ENCODE measurements around the gene MIA.
A peak's percentile ranks its signal among the peaks of the same experiment; 100 is the strongest.

Gene MIA

GRCh38 chr19:40801426-40802299 is 26.3 kb downstream of the MIA start:
- H3K27me3 ChIP-seq (replicated peaks; ENCODE audit: insufficient read depth, low read length) = no peaks in the 10 kb centered on the region
- H3K9me2 ChIP-seq (replicated peaks; ENCODE audit: insufficient read depth, low read length) = no peaks in the 10 kb centered on the region
- H3K4me2 ChIP-seq (ENCODE audit: low read depth, low read length) = no peak overlapping the region
- 0 out of 2 replicates have a peak, but pooled peaks cover 3% of the 10 kb centered on the region for H3F3A ChIP-seq (ENCODE audit: insufficient read depth, low read length)
- peaks cover 41% of the 10 kb centered on the region for H3K79me2 ChIP-seq (ENCODE audit: low read length)
- no peak overlapping the region for H3K9ac ChIP-seq (ENCODE audit: low read length)
- H2AFZ ChIP-seq (ENCODE audit: low read length) = no peak overlapping the region
- TF ChIP-seq EZH2phosphoT487 (IDR thresholded peaks at IDR 0.05; ENCODE audit: low read length) (no peak), EZH2 (optimal IDR thresholded peaks at IDR 0.05; ENCODE audit: low read depth, low read length) (no peak), CTCF (IDR thresholded peaks at IDR 0.05; ENCODE audit: low read length) (no peak)
- H3K36me3 ChIP-seq (replicated peaks; ENCODE audit: insufficient read depth, low read length) = no peaks in the 10 kb centered on the region
- peaks cover 25% of the 10 kb centered on the region for H3K4me1 ChIP-seq (ENCODE audit: low read length)
- DNase-seq = no peak
- H3K27ac ChIP-seq (ENCODE audit: low read length) = no peak overlapping the region
- H3K9me3 ChIP-seq (replicated peaks; ENCODE audit: insufficient read depth, low read length) = no peaks in the 10 kb centered on the region
- no peak overlapping the region for H3K4me3 ChIP-seq (ENCODE audit: low read length)
- H4K20me1 ChIP-seq (ENCODE audit: insufficient read depth, low read length) = no peaks in the 10 kb centered on the region; the same call in 1 of the 2 replicates

GRCh38 chr19:40802300-40803169 is 27.2 kb downstream of the MIA start:
- 0 out of 2 replicates have a peak, but pooled peaks cover 3% of the 10 kb centered on the region for H3F3A ChIP-seq (ENCODE audit: insufficient read depth, low read length)
- no peaks in the 10 kb centered on the region; the same call in 1 of the 2 replicates for H4K20me1 ChIP-seq (ENCODE audit: insufficient read depth, low read length)
- H3K9me3 ChIP-seq (replicated peaks; ENCODE audit: insufficient read depth, low read length) = no peaks in the 10 kb centered on the region
- no peaks in the 10 kb centered on the region for H3K27me3 ChIP-seq (replicated peaks; ENCODE audit: insufficient read depth, low read length)
- no peak overlapping the region for H3K4me3 ChIP-seq (ENCODE audit: low read length)
- no peak for DNase-seq
- H3K9ac ChIP-seq (ENCODE audit: low read length) = no peak overlapping the region
- no peak overlapping the region for H2AFZ ChIP-seq (ENCODE audit: low read length)
- TF ChIP-seq EZH2phosphoT487 (IDR thresholded peaks at IDR 0.05; ENCODE audit: low read length) (no peak), CTCF (IDR thresholded peaks at IDR 0.05; ENCODE audit: low read length) (no peak)
- H3K4me1 ChIP-seq (ENCODE audit: low read length) = peaks cover 25% of the 10 kb centered on the region
- H3K4me2 ChIP-seq (ENCODE audit: low read depth, low read length) = no peak overlapping the region
- H3K9me2 ChIP-seq (replicated peaks; ENCODE audit: insufficient read depth, low read length) = no peaks in the 10 kb centered on the region
- H3K27ac ChIP-seq (ENCODE audit: low read length) = no peak overlapping the region
- H3K36me3 ChIP-seq (replicated peaks; ENCODE audit: insufficient read depth, low read length) = no peaks in the 10 kb centered on the region
- peaks cover 41% of the 10 kb centered on the region for H3K79me2 ChIP-seq (ENCODE audit: low read length)

- H3F3A ChIP-seq (ENCODE audit: insufficient read depth, low read length) = 0 out of 2 replicates have a peak, but pooled peaks cover under 1% of the 10 kb centered on the region
- TF ChIP-seq EZH2 (optimal IDR thresholded peaks at IDR 0.05; ENCODE audit: low read depth, low read length) (no peak), EZH2phosphoT487 (IDR thresholded peaks at IDR 0.05; ENCODE audit: low read length) (no peak), CTCF (IDR thresholded peaks at IDR 0.05; ENCODE audit: low read length) (no peak)
- no peaks in the 10 kb centered on the region for H3K36me3 ChIP-seq (replicated peaks; ENCODE audit: insufficient read depth, low read length)
- no peaks in the 10 kb centered on the region for H3K27me3 ChIP-seq (replicated peaks; ENCODE audit: insufficient read depth, low read length)
- DNase-seq = no peak
- H2AFZ ChIP-seq (ENCODE audit: low read length) = no peak overlapping the region
- peaks cover 41% of the 10 kb centered on the region for H3K79me2 ChIP-seq (ENCODE audit: low read length)
- no peak overlapping the region for H3K9ac ChIP-seq (ENCODE audit: low read length)
- no peaks in the 10 kb centered on the region for H3K9me2 ChIP-seq (replicated peaks; ENCODE audit: insufficient read depth, low read length)
- peaks cover 25% of the 10 kb centered on the region for H3K4me1 ChIP-seq (ENCODE audit: low read length)
- H3K9me3 ChIP-seq (replicated peaks; ENCODE audit: insufficient read depth, low read length) = no peaks in the 10 kb centered on the region
- H3K27ac ChIP-seq (ENCODE audit: low read length) = no peak overlapping the region
- H3K4me3 ChIP-seq (ENCODE audit: low read length) = no peak overlapping the region
- H3K4me2 ChIP-seq (ENCODE audit: low read depth, low read length) = 0 out of 2 replicates have a peak overlapping the region, but pooled peaks have one; percentile 2
- no peaks in the 10 kb centered on the region; the same call in 1 of the 2 replicates for H4K20me1 ChIP-seq (ENCODE audit: insufficient read depth, low read length)
Observed at GRCh38 chr19:40803170-40803856, 28.0 kb downstream of the MIA start.

Measured in MM.1S (cell line).